DND-41 (cell line): ENCODE data around the gene RHPN2.

Experiments used
- CTCF ChIP-seq: IDR thresholded peaks from 2 replicates; pipeline ENCODE4 v1.5.1; 2012; ENCODE audit warnings: borderline replicate concordance, low read length, moderate library complexity, mild to moderate bottlenecking; ENCODE audit not compliant: poor library complexity, severe bottlenecking; ENCODE audit errors: extremely low read depth
- EZH2 ChIP-seq: IDR thresholded peaks from 3 replicates; pipeline ENCODE4 v1.6.1; 2012; ENCODE audit warnings: borderline replicate concordance, low read depth, mild to moderate bottlenecking, moderate library complexity, low read length, inconsistent platforms; ENCODE audit not compliant: severe bottlenecking

GRCh38 chr19:32933571-32933970, 131.1 kb downstream of the RHPN2 start:
- no peak for TF ChIP-seq CTCF
- TF ChIP-seq EZH2 = no peak
